GM21717 (cell line): Measurements from ENCODE around the gene LPIN1.
A peak's percentile ranks its signal among the peaks of the same experiment; 100 is the strongest.
"Not testable (repeated sequence)": the region's sequence is repeated elsewhere in the genome, so short reads cannot be mapped to it uniquely, and the experiment has no call there.

Source experiments
- ATAC-seq: cut with Tn5 transposase; IDR thresholded peaks from one replicate; pipeline ENCODE4 v1.9.1; 2021; ENCODE audit warnings: mild to moderate bottlenecking, moderate library complexity; ENCODE audit not compliant: unreplicated experiment

LPIN1 gene

GRCh38 chr2:11830708-11831301 lies 84.4 kb downstream of the LPIN1 start:
- no peak for ATAC-seq

- ATAC-seq = no peak
Observed at GRCh38 chr2:11831415-11831814, 85.0 kb downstream of the LPIN1 start.

GRCh38 chr2:11832531-11832930 lies 86.1 kb downstream of the LPIN1 start:
- ATAC-seq = no peak

- no peak for ATAC-seq
Observed at GRCh38 chr2:11833601-11834000, 87.2 kb downstream of the LPIN1 start.

- no peak for ATAC-seq
Observed at GRCh38 chr2:11835403-11835802, 89.0 kb downstream of the LPIN1 start.

- no peak for ATAC-seq
Observed at GRCh38 chr2:11836647-11837219, 90.3 kb downstream of the LPIN1 start.

GRCh38 chr2:11837875-11838734 lies 91.7 kb downstream of the LPIN1 start:
- ATAC-seq = no peak

- no peak for ATAC-seq
Observed at GRCh38 chr2:11839916-11840315, 93.5 kb downstream of the LPIN1 start.

- no peak for ATAC-seq
Observed at GRCh38 chr2:11842336-11842735, 95.9 kb downstream of the LPIN1 start.

GRCh38 chr2:11844798-11845197 lies 98.4 kb downstream of the LPIN1 start:
- ATAC-seq = not testable (repeated sequence)

GRCh38 chr2:11847935-11848334 lies 101.5 kb downstream of the LPIN1 start:
- not testable (repeated sequence) for ATAC-seq

- no peak for ATAC-seq
Observed at GRCh38 chr2:11850082-11850481, 103.7 kb downstream of the LPIN1 start.

GRCh38 chr2:11852526-11853196 lies 106.2 kb downstream of the LPIN1 start:
- ATAC-seq = no peak

- no peak for ATAC-seq
Observed at GRCh38 chr2:11853197-11853588, 106.8 kb downstream of the LPIN1 start.

- ATAC-seq = no peak
Observed at GRCh38 chr2:11855064-11855760, 108.8 kb downstream of the LPIN1 start.

- no peak for ATAC-seq
Observed at GRCh38 chr2:11856095-11856494, 109.7 kb downstream of the LPIN1 start.

- ATAC-seq = no peak
Observed at GRCh38 chr2:11858883-11859282, 112.5 kb downstream of the LPIN1 start.

- ATAC-seq = not testable (repeated sequence)
Observed at GRCh38 chr2:11859975-11860374, 113.5 kb downstream of the LPIN1 start.

- no peak for ATAC-seq
Observed at GRCh38 chr2:11861044-11861443, 114.6 kb downstream of the LPIN1 start.

- ATAC-seq = peak; percentile 30
Observed at GRCh38 chr2:11862049-11862448, 115.6 kb downstream of the LPIN1 start.

GRCh38 chr2:11863103-11863502 lies 116.7 kb downstream of the LPIN1 start:
- peak; percentile 33 for ATAC-seq
